Stimulated activated CD8-positive, alpha-beta memory T cell treated with anti-CD3 and anti-CD28 coated beads, Interleukin-4, amount 100 ng/mL, for 24 hours (primary cell): ENCODE data around the gene RIMBP3C.
"Not testable (repeated sequence)": the region's sequence is repeated elsewhere in the genome, so short reads cannot be mapped to it uniquely, and the experiment has no call there.

Experiments
- DNase-seq: peaks from one replicate; pipeline ENCODE4 v3.0.0-alpha.2; 2020; ENCODE audit warnings: low read depth

RIMBP3C gene

GRCh38 chr22:21551361-21551760 lies at the start of gene RIMBP3C:
Gene RIMBP3C (minus strand): TSS chr22:21551461. CDS start chr22:21550976, 485 bp downstream.
- not testable (repeated sequence) for DNase-seq

GRCh38 chr22:21599053-21599893 lies 48.0 kb upstream of the RIMBP3C start:
- DNase-seq: no peak

- no peak for DNase-seq
Observed at GRCh38 chr22:21598302-21598701, 47.0 kb upstream of the RIMBP3C start.

- not testable (repeated sequence) for DNase-seq
Observed at GRCh38 chr22:21596356-21597135, 45.3 kb upstream of the RIMBP3C start.

- DNase-seq: no peak
Observed at GRCh38 chr22:21594865-21595452, 43.7 kb upstream of the RIMBP3C start.

GRCh38 chr22:21593406-21594232 lies 42.4 kb upstream of the RIMBP3C start:
- DNase-seq: no peak

- DNase-seq: no peak
Observed at GRCh38 chr22:21592422-21592821, 41.2 kb upstream of the RIMBP3C start.

- no peak for DNase-seq
Observed at GRCh38 chr22:21591695-21592094, 40.4 kb upstream of the RIMBP3C start.

GRCh38 chr22:21590809-21591641 lies 39.8 kb upstream of the RIMBP3C start:
- DNase-seq: no peak

GRCh38 chr22:21589396-21589795 lies 38.1 kb upstream of the RIMBP3C start:
- DNase-seq: no peak

- no peak for DNase-seq
Observed at GRCh38 chr22:21587803-21588611, 36.7 kb upstream of the RIMBP3C start.

- DNase-seq: no peak
Observed at GRCh38 chr22:21585389-21585788, 34.1 kb upstream of the RIMBP3C start.

GRCh38 chr22:21582801-21583740 lies 31.8 kb upstream of the RIMBP3C start:
- DNase-seq: no peak

GRCh38 chr22:21581009-21581713 lies 29.9 kb upstream of the RIMBP3C start:
- not testable (repeated sequence) for DNase-seq

GRCh38 chr22:21580623-21581007 lies 29.4 kb upstream of the RIMBP3C start:
- not testable (repeated sequence) for DNase-seq

- DNase-seq: no peak
Observed at GRCh38 chr22:21579474-21579851, 28.2 kb upstream of the RIMBP3C start.

- no peak for DNase-seq
Observed at GRCh38 chr22:21573750-21574494, 22.7 kb upstream of the RIMBP3C start.
